ENCODE data around the gene DOCK9.

The DOCK9 gene

GRCh38 chr13:98804336-98804855, 173.5 kb downstream of the DOCK9 start:
- H3K9ac ChIP-seq (ENCODE audit: low read length) = no peak overlapping the region
- H3F3A ChIP-seq (ENCODE audit: insufficient read depth, low read length) = no peaks in the 10 kb centered on the region
- H3K36me3 ChIP-seq (replicated peaks; ENCODE audit: insufficient read depth, low read length) = no peaks in the 10 kb centered on the region
- H3K9me3 ChIP-seq (replicated peaks; ENCODE audit: insufficient read depth, low read length) = no peaks in the 10 kb centered on the region
- no peak overlapping the region for H3K4me2 ChIP-seq (ENCODE audit: low read depth, low read length)
- H4K20me1 ChIP-seq (ENCODE audit: insufficient read depth, low read length) = no peaks in the 10 kb centered on the region
- no peak overlapping the region for H3K27ac ChIP-seq (ENCODE audit: low read length)
- H3K27me3 ChIP-seq (replicated peaks; ENCODE audit: insufficient read depth, low read length) = no peaks in the 10 kb centered on the region
- H2AFZ ChIP-seq (ENCODE audit: low read length) = no peak overlapping the region
- no peaks in the 10 kb centered on the region for H3K4me1 ChIP-seq (ENCODE audit: low read length)
- DNase-seq = no peak
- TF ChIP-seq, protein P1, sequence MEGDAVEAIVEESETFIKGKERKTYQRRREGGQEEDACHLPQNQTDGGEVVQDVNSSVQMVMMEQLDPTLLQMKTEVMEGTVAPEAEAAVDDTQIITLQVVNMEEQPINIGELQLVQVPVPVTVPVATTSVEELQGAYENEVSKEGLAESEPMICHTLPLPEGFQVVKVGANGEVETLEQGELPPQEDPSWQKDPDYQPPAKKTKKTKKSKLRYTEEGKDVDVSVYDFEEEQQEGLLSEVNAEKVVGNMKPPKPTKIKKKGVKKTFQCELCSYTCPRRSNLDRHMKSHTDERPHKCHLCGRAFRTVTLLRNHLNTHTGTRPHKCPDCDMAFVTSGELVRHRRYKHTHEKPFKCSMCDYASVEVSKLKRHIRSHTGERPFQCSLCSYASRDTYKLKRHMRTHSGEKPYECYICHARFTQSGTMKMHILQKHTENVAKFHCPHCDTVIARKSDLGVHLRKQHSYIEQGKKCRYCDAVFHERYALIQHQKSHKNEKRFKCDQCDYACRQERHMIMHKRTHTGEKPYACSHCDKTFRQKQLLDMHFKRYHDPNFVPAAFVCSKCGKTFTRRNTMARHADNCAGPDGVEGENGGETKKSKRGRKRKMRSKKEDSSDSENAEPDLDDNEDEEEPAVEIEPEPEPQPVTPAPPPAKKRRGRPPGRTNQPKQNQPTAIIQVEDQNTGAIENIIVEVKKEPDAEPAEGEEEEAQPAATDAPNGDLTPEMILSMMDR (IDR thresholded peaks at IDR 0.05; ENCODE audit: low read length) = no peak
- TF ChIP-seq EZH2phosphoT487 (IDR thresholded peaks at IDR 0.05; ENCODE audit: low read length) = no peak
- no peak for TF ChIP-seq EZH2 (optimal IDR thresholded peaks at IDR 0.05; ENCODE audit: low read depth, low read length)
- H3K4me3 ChIP-seq (ENCODE audit: low read length) = no peak overlapping the region
- H3K9me2 ChIP-seq (replicated peaks; ENCODE audit: insufficient read depth, low read length) = no peaks in the 10 kb centered on the region
- H3K79me2 ChIP-seq (ENCODE audit: low read length) = no peaks in the 10 kb centered on the region

GRCh38 chr13:98803921-98804320, 173.9 kb downstream of the DOCK9 start:
- no peaks in the 10 kb centered on the region for H3K27me3 ChIP-seq (replicated peaks; ENCODE audit: insufficient read depth, low read length)
- no peak overlapping the region for H2AFZ ChIP-seq (ENCODE audit: low read length)
- H4K20me1 ChIP-seq (ENCODE audit: insufficient read depth, low read length) = no peaks in the 10 kb centered on the region
- H3K79me2 ChIP-seq (ENCODE audit: low read length) = no peaks in the 10 kb centered on the region
- H3K4me2 ChIP-seq (ENCODE audit: low read depth, low read length) = no peak overlapping the region
- no peaks in the 10 kb centered on the region for H3K4me1 ChIP-seq (ENCODE audit: low read length)
- no peak overlapping the region for H3K9ac ChIP-seq (ENCODE audit: low read length)
- no peaks in the 10 kb centered on the region for H3F3A ChIP-seq (ENCODE audit: insufficient read depth, low read length)
- DNase-seq = no peak
- H3K27ac ChIP-seq (ENCODE audit: low read length) = no peak overlapping the region
- H3K9me3 ChIP-seq (replicated peaks; ENCODE audit: insufficient read depth, low read length) = no peaks in the 10 kb centered on the region
- no peaks in the 10 kb centered on the region for H3K36me3 ChIP-seq (replicated peaks; ENCODE audit: insufficient read depth, low read length)
- no peak for TF ChIP-seq EZH2 (optimal IDR thresholded peaks at IDR 0.05; ENCODE audit: low read depth, low read length)
- no peak for TF ChIP-seq EZH2phosphoT487 (IDR thresholded peaks at IDR 0.05; ENCODE audit: low read length)
- TF ChIP-seq, protein P1 (IDR thresholded peaks at IDR 0.05; ENCODE audit: low read length) = no peak
- no peak overlapping the region for H3K4me3 ChIP-seq (ENCODE audit: low read length)
- no peaks in the 10 kb centered on the region for H3K9me2 ChIP-seq (replicated peaks; ENCODE audit: insufficient read depth, low read length)

DNA sequence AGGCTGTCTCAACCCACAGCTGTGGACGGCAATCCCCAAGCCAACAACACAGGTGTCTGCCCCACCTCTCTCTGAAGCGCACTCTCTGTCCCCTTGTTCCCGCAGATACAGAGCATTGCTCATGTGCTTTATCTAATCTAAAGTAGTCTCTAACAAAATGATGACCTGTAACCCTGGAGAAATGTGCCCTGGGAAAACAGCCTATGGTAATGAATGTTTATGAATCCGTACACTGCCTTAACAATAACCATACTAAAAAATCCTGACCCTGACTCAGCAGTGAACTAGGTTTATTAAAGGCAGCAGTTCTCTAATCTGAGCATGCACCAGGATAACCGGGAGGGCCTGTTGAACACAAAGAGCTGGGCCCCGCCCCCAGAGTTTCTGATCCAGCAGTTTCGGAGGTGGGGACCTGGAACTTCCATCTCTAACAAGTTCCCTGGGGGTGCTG, 174.7 kb downstream of the DOCK9 start:
- H4K20me1 ChIP-seq (ENCODE audit: insufficient read depth, low read length) = no peaks in the 10 kb centered on the region
- H3K4me2 ChIP-seq (ENCODE audit: low read depth, low read length) = no peak overlapping the region
- no peak overlapping the region for H3K27ac ChIP-seq (ENCODE audit: low read length)
- no peaks in the 10 kb centered on the region for H3K36me3 ChIP-seq (replicated peaks; ENCODE audit: insufficient read depth, low read length)
- no peak overlapping the region for H3K9ac ChIP-seq (ENCODE audit: low read length)
- H3K9me3 ChIP-seq (replicated peaks; ENCODE audit: insufficient read depth, low read length) = no peaks in the 10 kb centered on the region
- no peaks in the 10 kb centered on the region for H3K4me1 ChIP-seq (ENCODE audit: low read length)
- no peak overlapping the region for H2AFZ ChIP-seq (ENCODE audit: low read length)
- no peak overlapping the region for H3K4me3 ChIP-seq (ENCODE audit: low read length)
- DNase-seq = no peak
- H3F3A ChIP-seq (ENCODE audit: insufficient read depth, low read length) = no peaks in the 10 kb centered on the region
- H3K9me2 ChIP-seq (replicated peaks; ENCODE audit: insufficient read depth, low read length) = no peaks in the 10 kb centered on the region
- H3K27me3 ChIP-seq (replicated peaks; ENCODE audit: insufficient read depth, low read length) = no peaks in the 10 kb centered on the region
- no peaks in the 10 kb centered on the region for H3K79me2 ChIP-seq (ENCODE audit: low read length)
- no peak for TF ChIP-seq EZH2 (optimal IDR thresholded peaks at IDR 0.05; ENCODE audit: low read depth, low read length)
- TF ChIP-seq EZH2phosphoT487 (IDR thresholded peaks at IDR 0.05; ENCODE audit: low read length) = no peak

DNA sequence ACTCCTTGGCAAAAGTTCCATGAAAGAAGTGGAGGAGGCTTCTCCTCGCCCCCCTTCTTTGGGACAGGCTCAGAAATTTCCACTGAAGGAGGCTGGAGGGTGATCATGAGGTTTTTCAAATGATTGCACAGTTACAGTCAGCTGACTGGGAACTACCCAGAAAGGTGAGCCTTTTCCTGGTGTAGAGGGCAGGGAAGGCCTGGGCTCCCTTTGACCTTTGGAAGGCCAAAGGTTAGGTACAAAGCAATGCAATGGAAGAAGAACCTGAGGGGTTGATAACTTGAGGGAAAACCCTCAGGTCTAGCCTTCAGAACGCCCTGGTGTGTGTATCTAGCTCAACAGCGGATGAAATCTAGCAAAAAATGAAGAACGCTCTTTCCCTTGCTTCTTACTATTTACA, 175.3 kb downstream of the DOCK9 start:
- Histone ChIP-seq H3K27me3 (replicated peaks; ENCODE audit: insufficient read depth, low read length) (no peaks in the 10 kb centered on the region), H3K36me3 (replicated peaks; ENCODE audit: insufficient read depth, low read length) (no peaks in the 10 kb centered on the region), H3K4me3 (ENCODE audit: low read length) (no peak overlapping the region), H3F3A (ENCODE audit: insufficient read depth, low read length) (no peaks in the 10 kb centered on the region), H3K9me2 (replicated peaks; ENCODE audit: insufficient read depth, low read length) (no peaks in the 10 kb centered on the region), H3K4me2 (ENCODE audit: low read depth, low read length) (no peak overlapping the region), H3K9me3 (replicated peaks; ENCODE audit: insufficient read depth, low read length) (no peaks in the 10 kb centered on the region), H3K4me1 (ENCODE audit: low read length) (no peaks in the 10 kb centered on the region), H3K9ac (ENCODE audit: low read length) (no peak overlapping the region), H2AFZ (ENCODE audit: low read length) (no peak overlapping the region), H3K27ac (ENCODE audit: low read length) (no peak overlapping the region), H4K20me1 (ENCODE audit: insufficient read depth, low read length) (no peaks in the 10 kb centered on the region), H3K79me2 (ENCODE audit: low read length) (no peaks in the 10 kb centered on the region)
- TF ChIP-seq EZH2 (optimal IDR thresholded peaks at IDR 0.05; ENCODE audit: low read depth, low read length) = no peak
- TF ChIP-seq, protein P1 (IDR thresholded peaks at IDR 0.05; ENCODE audit: low read length) = no peak
- DNase-seq = no peak
